ENCODE measurements around the gene CMSS1.

- TF ChIP-seq MYC (IDR thresholded peaks at IDR 0.05; ENCODE audit: borderline replicate concordance, low read length), result no peak
- TF ChIP-seq RAD21 (conservative IDR thresholded peaks at IDR 0.05 in 1 of 2, IDR thresholded peaks at IDR 0.05 in 1 of 2), result no peak
- no peak for TF ChIP-seq CHD2 (IDR thresholded peaks at IDR 0.05; ENCODE audit: low read length, partially characterized antibody)
- TF ChIP-seq MAX (IDR thresholded peaks at IDR 0.05), result no peak
- TF ChIP-seq POLR2AphosphoS2 (conservative IDR thresholded peaks at IDR 0.05; ENCODE audit: low read length), result no peak
- no peak for TF ChIP-seq CTCF (IDR thresholded peaks at IDR 0.05)
- TF ChIP-seq NR3C1 (IDR thresholded peaks at IDR 0.05), result no peak
- no peak for TF ChIP-seq KDM1A (IDR thresholded peaks at IDR 0.05; ENCODE audit: low read depth)
- no peak for TF ChIP-seq HOXB13 (CRISPR knock-in tag; IDR thresholded peaks at IDR 0.05; ENCODE audit: low read depth)
- TF ChIP-seq POLR2A (IDR thresholded peaks at IDR 0.05; ENCODE audit: low read length), result no peak
These were observed 53.8 kb downstream of the CMSS1 start for GRCh38 chr3:99871231-99872045.

All from A549 (cell line).